Retinal pigment epithelial cell (primary cell): ENCODE data around the gene SLC38A5.

Experiments used
- DNase-seq: peaks from one replicate; pipeline ENCODE4 v3.0.0-alpha.2; 2010; ENCODE audit warnings: low read depth
- H3K4me3 ChIP-seq: 2 replicates; pipeline ENCODE4 v1.5.1; 2011; ENCODE audit warnings: mild to moderate bottlenecking, low read length, control low read depth, moderate library complexity
- TF ChIP-seq, protein P1 (sequence below): conservative IDR thresholded peaks from 2 replicates; pipeline ENCODE4 v1.5.1; 2011; ENCODE audit warnings: low read depth, low read length, control low read depth, inconsistent platforms

Gene SLC38A5

DNA sequence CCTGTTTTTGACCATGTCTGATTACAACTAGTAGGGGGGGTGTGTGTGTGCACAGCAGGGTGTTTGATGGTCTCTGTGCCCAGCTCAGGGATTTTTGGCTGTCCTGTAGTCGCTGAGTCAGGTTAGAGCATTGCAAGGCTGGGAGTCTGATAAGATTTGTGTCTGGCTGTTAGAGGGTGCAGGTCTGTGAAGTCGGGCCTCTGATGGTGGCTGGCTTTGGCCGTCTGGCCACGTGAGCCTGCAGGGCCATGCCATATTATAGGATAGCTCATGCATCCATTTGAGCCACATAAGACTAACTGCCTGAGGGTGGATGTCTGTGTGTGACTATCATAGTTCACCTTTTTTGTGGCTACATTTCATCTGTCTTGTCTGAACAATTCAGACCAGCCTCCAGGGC lies 43.6 kb upstream of the SLC38A5 start:
- DNase-seq, result no peak
- H3K4me3 ChIP-seq, result no peak overlapping the region
- TF ChIP-seq, protein P1, sequence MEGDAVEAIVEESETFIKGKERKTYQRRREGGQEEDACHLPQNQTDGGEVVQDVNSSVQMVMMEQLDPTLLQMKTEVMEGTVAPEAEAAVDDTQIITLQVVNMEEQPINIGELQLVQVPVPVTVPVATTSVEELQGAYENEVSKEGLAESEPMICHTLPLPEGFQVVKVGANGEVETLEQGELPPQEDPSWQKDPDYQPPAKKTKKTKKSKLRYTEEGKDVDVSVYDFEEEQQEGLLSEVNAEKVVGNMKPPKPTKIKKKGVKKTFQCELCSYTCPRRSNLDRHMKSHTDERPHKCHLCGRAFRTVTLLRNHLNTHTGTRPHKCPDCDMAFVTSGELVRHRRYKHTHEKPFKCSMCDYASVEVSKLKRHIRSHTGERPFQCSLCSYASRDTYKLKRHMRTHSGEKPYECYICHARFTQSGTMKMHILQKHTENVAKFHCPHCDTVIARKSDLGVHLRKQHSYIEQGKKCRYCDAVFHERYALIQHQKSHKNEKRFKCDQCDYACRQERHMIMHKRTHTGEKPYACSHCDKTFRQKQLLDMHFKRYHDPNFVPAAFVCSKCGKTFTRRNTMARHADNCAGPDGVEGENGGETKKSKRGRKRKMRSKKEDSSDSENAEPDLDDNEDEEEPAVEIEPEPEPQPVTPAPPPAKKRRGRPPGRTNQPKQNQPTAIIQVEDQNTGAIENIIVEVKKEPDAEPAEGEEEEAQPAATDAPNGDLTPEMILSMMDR, result no peak

- H3K4me3 ChIP-seq, result no peak overlapping the region
- no peak for DNase-seq
- TF ChIP-seq, protein P1, result no peak
Measured at GRCh38 chrX:48512371-48512935, 42.4 kb upstream of the SLC38A5 start.

GRCh38 chrX:48511560-48511959 lies 41.5 kb upstream of the SLC38A5 start:
- no peak for DNase-seq
- H3K4me3 ChIP-seq, result no peak overlapping the region
- TF ChIP-seq, protein P1, result peak; percentile 59

GRCh38 chrX:48509619-48510018 lies 39.6 kb upstream of the SLC38A5 start:
- TF ChIP-seq, protein P1, result no peak
- H3K4me3 ChIP-seq, result peak overlapping the region; percentile 71
- no peak for DNase-seq

DNA sequence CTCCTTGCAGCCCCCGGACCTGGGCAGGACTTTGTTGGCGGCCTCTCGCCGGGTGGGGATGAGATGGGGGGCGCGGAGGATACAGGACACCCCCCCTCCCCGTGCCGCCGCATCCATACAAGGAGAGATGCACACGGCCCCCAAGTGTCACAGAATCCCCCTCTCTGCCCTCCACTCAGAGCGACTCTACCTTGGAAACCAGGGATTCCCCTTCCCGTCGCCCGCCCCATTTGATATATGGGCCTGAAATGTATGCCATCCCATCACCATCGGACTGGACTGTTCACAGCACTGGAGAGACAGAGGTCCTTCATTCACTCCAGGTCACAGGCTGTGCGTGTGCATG lies 39.2 kb upstream of the SLC38A5 start:
- TF ChIP-seq, protein P1, result no peak
- H3K4me3 ChIP-seq, result peak overlapping the region; percentile 71
- no peak for DNase-seq

DNA sequence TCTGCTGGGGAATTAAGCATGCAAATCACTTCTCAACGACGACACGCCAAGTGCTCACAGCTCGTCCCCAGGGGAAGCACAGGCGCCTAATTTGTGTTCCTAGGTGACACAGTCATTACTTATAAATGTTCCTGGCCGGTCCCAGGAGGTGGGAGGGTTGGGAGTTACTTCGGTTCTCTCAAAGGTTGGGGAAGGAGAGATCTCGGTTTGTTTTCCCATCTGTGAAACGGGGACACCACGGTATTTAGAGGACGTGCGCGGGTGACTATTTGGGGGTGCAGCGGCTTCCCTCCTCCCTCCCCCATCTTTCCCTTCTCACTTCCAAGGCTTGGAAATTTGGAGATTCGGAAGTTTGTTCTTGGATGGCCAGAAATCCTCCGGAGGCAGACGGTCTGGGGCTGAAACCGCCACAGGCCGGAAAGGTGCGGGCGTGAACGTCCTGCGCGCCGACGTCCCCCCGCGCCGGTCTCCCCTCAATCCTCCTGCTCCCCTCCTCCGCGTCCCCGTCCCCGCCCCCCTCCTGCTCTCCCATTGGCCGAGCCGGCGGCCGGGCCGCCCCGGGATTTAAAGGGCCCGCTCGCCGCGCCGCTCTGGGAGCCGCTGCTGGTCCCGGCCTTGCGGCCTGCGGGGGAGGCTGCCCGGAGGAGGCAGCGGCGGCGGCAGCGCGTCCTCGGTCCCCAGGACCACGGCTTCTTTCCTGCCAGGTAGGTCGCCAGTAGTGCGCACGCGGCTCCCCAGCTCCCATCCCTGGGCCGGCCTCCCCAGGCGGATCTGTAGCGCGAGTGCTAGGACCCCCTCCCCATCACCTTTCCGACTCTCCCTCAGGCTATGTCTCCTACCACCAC lies 38.6 kb upstream of the SLC38A5 start, which contains the start of gene PORCN:
Gene PORCN (plus strand): TSS at position 593 of the 845 bp plus-strand sequence. CDS start 829 bp downstream, outside the sequence.
- peak within 1 kb of the TSS; percentile 71 for H3K4me3 ChIP-seq
- no peak for DNase-seq
- TF ChIP-seq, protein P1, result no peak

GRCh38 chrX:48507246-48507645 lies 37.2 kb upstream of the SLC38A5 start:
- TF ChIP-seq, protein P1, result no peak
- no peak overlapping the region for H3K4me3 ChIP-seq
- DNase-seq, result no peak
